HEK293 (cell line): ENCODE results near the gene BDH1.
A peak's percentile ranks its signal among the peaks of the same experiment; 100 is the strongest.

Experiments
- CTCF ChIA-PET: fragments of 350-600 bp; formaldehyde crosslinking; extraction: SDS; loops from one replicate; lab custom pipeline; 2021; ENCODE audit warnings: antibody characterized with exemption; lab: Yijun Ruan, JAX
- POLR2A ChIA-PET: fragments of 300-600 bp; formaldehyde crosslinking; extraction: SDS; loops from one replicate; lab custom pipeline; 2020; ENCODE audit warnings: antibody characterized with exemption, inconsistent platforms; lab: Yijun Ruan, JAX
- H3K27ac ChIP-seq: fragments of 200-500 bp; sonication (Bioruptor generic); 2 replicates; pipeline ENCODE4 v1.5.1; 2014; ENCODE audit warnings: low read depth, low read length, control low read depth, inconsistent platforms; ENCODE audit errors: extremely low read depth
- H3K36me3 ChIP-seq, 2 experiments: fragments of 200-500 bp in 1 of 2; sonication (Bioruptor generic) in 1 of 2; 1 replicate in 1 of 2; 2 replicates in 1 of 2; pipeline ENCODE4 v1.5.1; 2014 to 2017; ENCODE audit warnings: inconsistent platforms in 2 of 2, low read length in 2 of 2; ENCODE audit not compliant: control insufficient read depth in 2 of 2, insufficient read depth in 1 of 2
- H3K4me1 ChIP-seq: fragments of 200-500 bp; sonication (Bioruptor generic); 2 replicates; pipeline ENCODE4 v1.5.1; 2014; ENCODE audit warnings: mild to moderate bottlenecking, low read length, inconsistent platforms; ENCODE audit not compliant: control insufficient read depth, insufficient read depth
- H3K4me3 ChIP-seq: 2 replicates; pipeline ENCODE4 v1.5.1; 2011; ENCODE audit warnings: low read depth, mild to moderate bottlenecking, control low read depth, low read length, moderate library complexity
- H3K9me3 ChIP-seq: fragments of 200-500 bp; sonication (Bioruptor generic); 2 replicates; pipeline ENCODE4 v1.5.1; 2014; ENCODE audit warnings: low read depth, low read length, inconsistent platforms; ENCODE audit not compliant: control insufficient read depth, insufficient read depth
- GFI1B ChIP-seq: fragments of 450-650 bp; formaldehyde crosslinking; IDR thresholded peaks from 2 replicates; pipeline ENCODE4 v1.5.1; 2016; ENCODE audit warnings: missing biosample characterization, missing genetic modification characterization
- OVOL3 ChIP-seq: fragments of 450-650 bp; formaldehyde crosslinking; IDR thresholded peaks from 2 replicates; pipeline ENCODE4 v1.5.1; 2016; ENCODE audit warnings: missing biosample characterization, missing genetic modification characterization
- REPIN1 ChIP-seq: fragments of 450-650 bp; formaldehyde crosslinking; IDR thresholded peaks from 2 replicates; pipeline ENCODE4 v1.5.1; 2017; ENCODE audit warnings: missing biosample characterization, missing genetic modification characterization, low read depth
- ZBTB48 ChIP-seq: fragments of 450-650 bp; formaldehyde crosslinking; IDR thresholded peaks from 2 replicates; pipeline ENCODE4 v1.5.1; 2016; ENCODE audit warnings: missing biosample characterization, missing genetic modification characterization
- ZFHX2 ChIP-seq: fragments of 450-650 bp; formaldehyde crosslinking; conservative IDR thresholded peaks from 2 replicates; pipeline ENCODE4 v1.5.1; 2016; ENCODE audit warnings: missing biosample characterization, missing genetic modification characterization
- ZNF239 ChIP-seq: fragments of 450-650 bp; formaldehyde crosslinking; IDR thresholded peaks from 2 replicates; pipeline ENCODE4 v1.5.1; 2016; ENCODE audit warnings: missing biosample characterization, missing genetic modification characterization
- ZNF24 ChIP-seq: fragments of 450-650 bp; formaldehyde crosslinking; IDR thresholded peaks from 2 replicates; pipeline ENCODE4 v1.5.1; 2016; ENCODE audit warnings: missing biosample characterization, missing genetic modification characterization
- ZNF266 ChIP-seq: fragments of 450-650 bp; formaldehyde crosslinking; IDR thresholded peaks from 2 replicates; pipeline ENCODE4 v1.5.1; 2016; ENCODE audit warnings: missing biosample characterization, missing genetic modification characterization, low read depth
- ZNF280C ChIP-seq: fragments of 450-650 bp; formaldehyde crosslinking; IDR thresholded peaks from 2 replicates; pipeline ENCODE4 v1.5.1; 2016; ENCODE audit warnings: missing biosample characterization, missing genetic modification characterization
- ZNF335 ChIP-seq: fragments of 450-650 bp; formaldehyde crosslinking; conservative IDR thresholded peaks from 2 replicates; pipeline ENCODE4 v1.5.1; 2016; ENCODE audit warnings: missing biosample characterization, missing genetic modification characterization
- ZNF341 ChIP-seq: fragments of 450-650 bp; formaldehyde crosslinking; IDR thresholded peaks from 2 replicates; pipeline ENCODE4; 2016; ENCODE audit warnings: low read depth, missing biosample characterization, missing genetic modification characterization
- ZNF416 ChIP-seq: fragments of 450-650 bp; formaldehyde crosslinking; IDR thresholded peaks from 2 replicates; pipeline ENCODE4 v1.5.1; 2016; ENCODE audit warnings: missing biosample characterization, missing genetic modification characterization
- ZNF501 ChIP-seq: fragments of 450-650 bp; formaldehyde crosslinking; IDR thresholded peaks from 2 replicates; pipeline ENCODE4 v1.5.1; 2016; ENCODE audit warnings: missing biosample characterization, missing genetic modification characterization
- ZNF571 ChIP-seq: fragments of 450-650 bp; formaldehyde crosslinking; IDR thresholded peaks from 2 replicates; pipeline ENCODE4 v1.5.0; 2017; ENCODE audit warnings: missing biosample characterization, missing genetic modification characterization
- ZNF677 ChIP-seq: fragments of 450-650 bp; IDR thresholded peaks from 2 replicates; pipeline ENCODE4 v1.5.0; 2018; ENCODE audit warnings: missing biosample characterization, mild to moderate bottlenecking, missing genetic modification characterization, moderate library complexity
- ZNF777 ChIP-seq: fragments of 450-650 bp; formaldehyde crosslinking; IDR thresholded peaks from 2 replicates; pipeline ENCODE4 v1.5.1; 2017; ENCODE audit warnings: missing biosample characterization, missing genetic modification characterization, borderline replicate concordance
- ZNF837 ChIP-seq: fragments of 450-650 bp; formaldehyde crosslinking; IDR thresholded peaks from 2 replicates; pipeline ENCODE4 v1.5.1; 2016; ENCODE audit warnings: missing biosample characterization, missing genetic modification characterization
- TF ChIP-seq, protein P1 (sequence below): IDR thresholded peaks from 2 replicates; pipeline ENCODE4 v1.6.1; 2011; ENCODE audit warnings: mild to moderate bottlenecking, low read depth, low read length, borderline replicate concordance
- TF ChIP-seq, protein P2 (sequence below): fragments of 450-650 bp; formaldehyde crosslinking; IDR thresholded peaks from 2 replicates; pipeline ENCODE4 v1.5.1; 2016; ENCODE audit warnings: missing biosample characterization, missing genetic modification characterization, low read depth

The BDH1 gene

DNA sequence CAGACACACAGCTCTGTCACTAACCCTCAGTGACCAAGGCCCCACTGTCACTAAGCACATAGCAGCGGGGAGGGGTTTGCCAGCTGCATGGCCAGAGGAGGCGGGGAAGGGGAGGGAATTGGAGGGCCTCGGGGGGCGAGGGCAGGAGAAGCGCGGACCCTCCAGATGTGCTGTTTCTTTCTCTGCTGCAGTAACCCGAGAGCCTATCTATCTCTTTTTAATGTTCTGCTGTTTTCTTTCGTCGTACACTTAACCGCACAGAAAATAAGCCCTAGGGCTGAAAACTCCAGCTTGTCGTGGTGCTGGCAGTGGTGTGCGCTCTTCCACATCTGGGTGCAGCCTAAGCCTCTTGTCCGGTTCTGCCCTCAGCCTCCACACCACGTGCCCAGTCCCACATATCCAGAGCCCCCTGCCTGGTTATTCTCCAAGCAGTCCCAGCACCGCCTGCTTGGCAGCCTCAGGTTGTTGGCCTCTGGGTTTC lies 51.1 kb downstream of the BDH1 start:
- Histone ChIP-seq H3K27ac (no peak overlapping the region), H3K36me3 (no peaks in the 10 kb centered on the region), H3K4me1 (no peaks in the 10 kb centered on the region), H3K9me3 (no peaks in the 10 kb centered on the region), H3K4me3 (no peak overlapping the region)
- TF ChIP-seq ZNF341 (tag by site-specific recombination) = no peak
- TF ChIP-seq ZNF777 = no peak
- no peak for TF ChIP-seq ZNF416
- no peak for TF ChIP-seq ZFHX2 (tag by site-specific recombination)
- no peak for TF ChIP-seq ZNF24
- no peak for TF ChIP-seq REPIN1 (tag by site-specific recombination)
- no peak for TF ChIP-seq ZNF501 (tag by site-specific recombination)
- TF ChIP-seq OVOL3 (tag by site-specific recombination) = no peak
- no peak for TF ChIP-seq ZNF571 (tag by site-specific recombination)
- no peak for TF ChIP-seq ZNF677 (tag by site-specific recombination)
- TF ChIP-seq, protein P1, sequence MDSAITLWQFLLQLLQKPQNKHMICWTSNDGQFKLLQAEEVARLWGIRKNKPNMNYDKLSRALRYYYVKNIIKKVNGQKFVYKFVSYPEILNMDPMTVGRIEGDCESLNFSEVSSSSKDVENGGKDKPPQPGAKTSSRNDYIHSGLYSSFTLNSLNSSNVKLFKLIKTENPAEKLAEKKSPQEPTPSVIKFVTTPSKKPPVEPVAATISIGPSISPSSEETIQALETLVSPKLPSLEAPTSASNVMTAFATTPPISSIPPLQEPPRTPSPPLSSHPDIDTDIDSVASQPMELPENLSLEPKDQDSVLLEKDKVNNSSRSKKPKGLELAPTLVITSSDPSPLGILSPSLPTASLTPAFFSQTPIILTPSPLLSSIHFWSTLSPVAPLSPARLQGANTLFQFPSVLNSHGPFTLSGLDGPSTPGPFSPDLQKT = no peak
- TF ChIP-seq ZNF280C = no peak
- TF ChIP-seq ZNF266 (tag by site-specific recombination) = no peak
- no peak for TF ChIP-seq ZNF239 (tag by site-specific recombination)
- TF ChIP-seq GFI1B (tag by site-specific recombination) = no peak
- POLR2A ChIA-PET = no interaction called here
- CTCF ChIA-PET = no interaction called here

- Histone ChIP-seq H3K36me3 (no peaks in the 10 kb centered on the region), H3K9me3 (no peaks in the 10 kb centered on the region), H3K4me1 (no peaks in the 10 kb centered on the region), H3K4me3 (no peak overlapping the region), H3K27ac (no peak overlapping the region)
- ChIA-PET POLR2A (no interaction called here), CTCF (no interaction called here)
- TF ChIP-seq ZNF837 (no peak), ZBTB48 (tag by site-specific recombination) (no peak), ZNF335 (tag by site-specific recombination) (0 out of 2 replicates have a peak, but pooled peaks have one; percentile 13)
- TF ChIP-seq, protein P2, sequence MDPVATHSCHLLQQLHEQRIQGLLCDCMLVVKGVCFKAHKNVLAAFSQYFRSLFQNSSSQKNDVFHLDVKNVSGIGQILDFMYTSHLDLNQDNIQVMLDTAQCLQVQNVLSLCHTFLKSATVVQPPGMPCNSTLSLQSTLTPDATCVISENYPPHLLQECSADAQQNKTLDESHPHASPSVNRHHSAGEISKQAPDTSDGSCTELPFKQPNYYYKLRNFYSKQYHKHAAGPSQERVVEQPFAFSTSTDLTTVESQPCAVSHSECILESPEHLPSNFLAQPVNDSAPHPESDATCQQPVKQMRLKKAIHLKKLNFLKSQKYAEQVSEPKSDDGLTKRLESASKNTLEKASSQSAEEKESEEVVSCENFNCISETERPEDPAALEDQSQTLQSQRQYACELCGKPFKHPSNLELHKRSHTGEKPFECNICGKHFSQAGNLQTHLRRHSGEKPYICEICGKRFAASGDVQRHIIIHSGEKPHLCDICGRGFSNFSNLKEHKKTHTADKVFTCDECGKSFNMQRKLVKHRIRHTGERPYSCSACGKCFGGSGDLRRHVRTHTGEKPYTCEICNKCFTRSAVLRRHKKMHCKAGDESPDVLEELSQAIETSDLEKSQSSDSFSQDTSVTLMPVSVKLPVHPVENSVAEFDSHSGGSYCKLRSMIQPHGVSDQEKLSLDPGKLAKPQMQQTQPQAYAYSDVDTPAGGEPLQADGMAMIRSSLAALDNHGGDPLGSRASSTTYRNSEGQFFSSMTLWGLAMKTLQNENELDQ (tag by site-specific recombination) = no peak
Measured at GRCh38 chr3:197504229-197504628, 51.5 kb downstream of the BDH1 start.
